B cell (primary cell): ENCODE data around the gene FARP2. TPM values are rescaled to one million over a fixed set of nuclear protein-coding genes. Genes with fewer than 3 reads are reported as not detected.

Experiments used
- ATAC-seq: fragments of 200-7000 bp; cut with Tn5 transposase; one replicate; pipeline ENCODE4 v1.10.0; 2021; ENCODE audit warnings: low read depth, mild to moderate bottlenecking, moderate number of reproducible peaks, moderate library complexity
- CTCF ChIA-PET: fragments of 350-600 bp; sonication (Branson Sonifier 250); formaldehyde crosslinking; loops from one replicate; lab custom pipeline; 2021; ENCODE audit warnings: antibody characterized with exemption, inconsistent platforms; lab: Charles Lee
- POLR2A ChIA-PET: fragments of 350-600 bp; sonication (Branson Sonifier 250); formaldehyde crosslinking; loops from one replicate; lab custom pipeline; 2021; ENCODE audit warnings: antibody characterized with exemption; lab: Charles Lee
- DNase-seq: peaks from one replicate; pipeline ENCODE4 v3.0.0; 2013
- H2AFZ ChIP-seq: 2 replicates; pipeline ENCODE4 v1.6.1; 2012; ENCODE audit warnings: mild to moderate bottlenecking, low read depth, low read length; ENCODE audit not compliant: insufficient read depth, poor library complexity, severe bottlenecking
- H3K27ac ChIP-seq, 2 donors: 1 replicate in 1 of 2; 2 replicates in 1 of 2; pipeline ENCODE4 v1.5.1; 2012 to 2013; ENCODE audit warnings: low read length in 2 of 2, mild to moderate bottlenecking in 2 of 2, moderate library complexity in 1 of 2
- H3K27me3 ChIP-seq, 4 experiments: fragments of 200-600 bp in 1 of 4; sonication (generic) in 1 of 4; replicated peaks in 1 of 4; 1 replicate in 2 of 4; 2 replicates in 2 of 4; pipeline versions ENCODE4 v1.6.1 to v1.7.0; 2013 to 2016; ENCODE audit warnings: low read length in 3 of 4, mild to moderate bottlenecking in 2 of 4, mixed read lengths in 1 of 4, moderate library complexity in 1 of 4; ENCODE audit not compliant: insufficient read depth in 4 of 4, control insufficient read depth in 3 of 4; ENCODE audit errors: control extremely low read depth in 1 of 4
- H3K36me3 ChIP-seq, 2 experiments: replicated peaks in 1 of 2; 1 replicate in 1 of 2; 2 replicates in 1 of 2; pipeline versions ENCODE4 v1.6.1 to v1.7.1; 2013; ENCODE audit warnings: low read length in 1 of 2; ENCODE audit not compliant: insufficient read depth in 2 of 2, control insufficient read depth in 1 of 2; ENCODE audit errors: control extremely low read depth in 1 of 2, extremely low read depth in 1 of 2
- H3K4me1 ChIP-seq, 2 donors: fragments of 200-600 bp in 1 of 2; sonication (generic) in 1 of 2; 1 replicate in 1 of 2; 2 replicates in 1 of 2; pipeline versions ENCODE4 v1.5.1 to v1.6.1; 2013 to 2017; ENCODE audit warnings: low read length in 2 of 2; ENCODE audit not compliant: control insufficient read depth in 2 of 2, insufficient read depth in 2 of 2
- H3K4me2 ChIP-seq: replicated peaks from 2 replicates; pipeline ENCODE3; 2012; ENCODE audit warnings: mild to moderate bottlenecking, low read depth, low read length; ENCODE audit not compliant: poor library complexity, severe bottlenecking
- H3K4me3 ChIP-seq, 5 experiments: fragments of 200-600 bp in 1 of 5; sonication (generic) in 1 of 5; 1 replicate in 3 of 5; 2 replicates in 2 of 5; pipeline versions ENCODE4 v1.5.1 to v1.7.0; 2011 to 2016; ENCODE audit warnings: low read length in 4 of 5, mild to moderate bottlenecking in 4 of 5, low read depth in 2 of 5, control low read depth in 1 of 5, moderate library complexity in 1 of 5; ENCODE audit not compliant: insufficient read depth in 1 of 5; ENCODE audit errors: control extremely low read depth in 1 of 5, extremely low read depth in 1 of 5
- H3K79me2 ChIP-seq: fragments of 200-600 bp; sonication (generic); one replicate; pipeline ENCODE4 v1.6.0; 2016; ENCODE audit warnings: low read length; ENCODE audit not compliant: control insufficient read depth, insufficient read depth
- H3K9ac ChIP-seq: fragments of 200-600 bp; sonication (generic); 2 replicates; pipeline ENCODE4 v1.6.1; 2017; ENCODE audit warnings: mild to moderate bottlenecking, low read length, moderate library complexity
- H3K9me3 ChIP-seq, 3 donors: one replicate each; pipeline versions ENCODE4 v1.6.1 to v1.7.1; 2013; ENCODE audit warnings: low read length in 2 of 3; ENCODE audit not compliant: control insufficient read depth in 2 of 3, insufficient read depth in 1 of 3; ENCODE audit errors: control extremely low read depth in 1 of 3
- H4K20me1 ChIP-seq: 2 replicates; pipeline ENCODE4 v1.6.0; 2012; ENCODE audit warnings: mild to moderate bottlenecking, low read length; ENCODE audit not compliant: insufficient read depth, control insufficient read depth, poor library complexity, severe bottlenecking
- H3K27ac Mint-ChIP-seq: one replicate; pipeline ENCODE4 v1.8.0; 2021; ENCODE audit warnings: mixed read lengths
- H3K27me3 Mint-ChIP-seq: one replicate; pipeline ENCODE4 v1.8.0; 2021; ENCODE audit warnings: mixed read lengths
- H3K4me1 Mint-ChIP-seq: one replicate; pipeline ENCODE4 v1.8.0; 2021; ENCODE audit warnings: mixed read lengths
- H3K4me3 Mint-ChIP-seq: one replicate; pipeline ENCODE4 v1.8.0; 2021; ENCODE audit warnings: mixed read lengths
- H3K9me3 Mint-ChIP-seq: one replicate; pipeline ENCODE4 v1.8.0; 2022; ENCODE audit warnings: mixed read lengths; ENCODE audit not compliant: insufficient read depth
- EZH2 ChIP-seq: IDR thresholded peaks from 2 replicates; pipeline ENCODE4 v1.6.1; 2012; ENCODE audit warnings: borderline replicate concordance, low read depth, mild to moderate bottlenecking, moderate library complexity, low read length; ENCODE audit not compliant: insufficient read depth, poor library complexity, severe bottlenecking
- WGBS: methylation state at CpG from one replicate; pipeline ENCODE4 v1.1.5; 2013; ENCODE audit warnings: missing lambda C conversion rate; ENCODE audit not compliant: insufficient coverage; 5-methylcytosine and 5-hydroxymethylcytosine counted together
- intact Hi-C: fragments of 100-400 bp; cut with micrococcal nuclease; formaldehyde crosslinking; loops from one replicate; pipeline ENCODE4 v1.10.0; 2022
- polyA plus RNA-seq: library from polyadenylated mRNA; depleted of rRNA; stranded (reverse); fragments of >200 nt; gene quantifications from 2 replicates; pipeline ENCODE4 v1.2.3, GENCODE V29; 2012
- total RNA-seq, 2 donors: library from RNA; stranded (reverse); fragments of 120-200 nt in 1 of 2; gene quantifications; 1 replicate in 1 of 2; 2 replicates in 1 of 2; pipeline versions ENCODE4 v1.2.3 to v1.2.4, GENCODE V29; 2013 to 2022
- TF ChIP-seq, protein P1 (sequence below): fragments of 200-600 bp; IDR thresholded peaks from one replicate; pipeline ENCODE4 v1.8.0; 2022; ENCODE audit warnings: antibody characterized with exemption, mild to moderate bottlenecking

The FARP2 gene
- total and polyA plus RNA-seq, 2 donors (not counting 1 experiment from before 2014, with no cell fraction given): 37.1 to 114 TPM

DNA sequence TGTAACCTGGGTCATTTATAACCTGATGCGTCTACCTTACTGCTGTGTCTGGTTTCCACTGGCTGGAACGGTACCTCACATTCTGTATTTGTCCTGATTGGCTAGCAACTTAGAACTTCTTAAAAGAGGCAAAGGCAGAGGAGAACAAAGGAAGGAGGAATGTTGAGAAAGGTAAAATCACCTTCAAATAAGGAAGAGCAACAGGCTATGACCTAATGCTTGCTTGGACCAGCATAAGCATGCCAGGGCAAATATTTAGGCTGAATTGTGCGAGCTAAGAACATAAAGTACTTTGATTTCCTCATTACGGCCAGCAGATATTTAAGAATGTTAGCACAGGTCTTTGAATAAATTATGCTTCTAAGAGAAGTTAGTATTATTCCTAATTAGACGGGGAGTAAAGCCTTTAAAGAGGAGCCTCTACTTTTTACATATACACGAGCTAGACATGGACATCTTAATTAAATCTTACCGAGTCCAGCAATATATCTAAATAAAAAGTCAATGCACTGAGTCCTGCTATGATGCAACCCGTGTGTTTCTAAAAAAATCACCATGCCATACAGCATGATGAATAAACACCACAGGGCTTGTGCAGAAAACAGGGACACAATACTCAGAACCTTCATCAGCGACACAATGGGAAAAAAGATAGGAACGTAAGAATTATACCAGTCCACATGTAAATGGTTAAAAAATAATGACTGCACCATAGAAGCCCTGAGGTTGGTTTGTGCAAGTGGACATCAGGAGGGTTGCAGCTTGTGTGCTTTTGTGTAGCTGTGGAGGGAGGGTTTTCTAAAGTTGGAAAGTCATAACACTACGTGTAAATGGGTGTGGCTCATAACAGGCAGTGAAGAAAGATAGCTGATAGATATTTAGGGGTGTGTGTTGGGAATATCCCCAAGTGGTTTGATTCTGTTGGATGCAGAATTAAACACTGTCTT lies 26.1 kb upstream of the FARP2 start:
- WGBS: 86% methylated on average over 6 of the region's 11 CpGs
- ChIA-PET CTCF (no interaction called here), POLR2A (no interaction called here)
- intact Hi-C loops: no loop called here
- no peak overlapping the region for H3K4me2 ChIP-seq
- H3K36me3 ChIP-seq: peaks cover 11 to 43% of the 10 kb centered on the region in 2 experiments
- H3K9me3 ChIP-seq: no peaks in the 10 kb centered on the region
- no peaks in the 10 kb centered on the region for H3K27me3 Mint-ChIP-seq
- peaks cover 10% of the 10 kb centered on the region for H3K4me1 Mint-ChIP-seq
- H4K20me1 ChIP-seq: peaks cover 43% of the 10 kb centered on the region
- no peak for DNase-seq
- ATAC-seq: no peak
- H3K4me1 ChIP-seq: peaks cover 5 to 6% of the 10 kb centered on the region in 2 donors
- no peak overlapping the region for H3K27ac Mint-ChIP-seq
- TF ChIP-seq, protein P1, sequence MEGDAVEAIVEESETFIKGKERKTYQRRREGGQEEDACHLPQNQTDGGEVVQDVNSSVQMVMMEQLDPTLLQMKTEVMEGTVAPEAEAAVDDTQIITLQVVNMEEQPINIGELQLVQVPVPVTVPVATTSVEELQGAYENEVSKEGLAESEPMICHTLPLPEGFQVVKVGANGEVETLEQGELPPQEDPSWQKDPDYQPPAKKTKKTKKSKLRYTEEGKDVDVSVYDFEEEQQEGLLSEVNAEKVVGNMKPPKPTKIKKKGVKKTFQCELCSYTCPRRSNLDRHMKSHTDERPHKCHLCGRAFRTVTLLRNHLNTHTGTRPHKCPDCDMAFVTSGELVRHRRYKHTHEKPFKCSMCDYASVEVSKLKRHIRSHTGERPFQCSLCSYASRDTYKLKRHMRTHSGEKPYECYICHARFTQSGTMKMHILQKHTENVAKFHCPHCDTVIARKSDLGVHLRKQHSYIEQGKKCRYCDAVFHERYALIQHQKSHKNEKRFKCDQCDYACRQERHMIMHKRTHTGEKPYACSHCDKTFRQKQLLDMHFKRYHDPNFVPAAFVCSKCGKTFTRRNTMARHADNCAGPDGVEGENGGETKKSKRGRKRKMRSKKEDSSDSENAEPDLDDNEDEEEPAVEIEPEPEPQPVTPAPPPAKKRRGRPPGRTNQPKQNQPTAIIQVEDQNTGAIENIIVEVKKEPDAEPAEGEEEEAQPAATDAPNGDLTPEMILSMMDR: no peak
- TF ChIP-seq EZH2: no peak
- H3K9ac ChIP-seq: no peak overlapping the region
- peaks cover 46% of the 10 kb centered on the region for H3K79me2 ChIP-seq
- no peaks in the 10 kb centered on the region for H3K9me3 Mint-ChIP-seq
- no peak overlapping the region for H2AFZ ChIP-seq
- no peak overlapping the region for H3K4me3 ChIP-seq
- H3K27me3 ChIP-seq: no peaks in the 10 kb centered on the region
- no peak overlapping the region for H3K27ac ChIP-seq
- H3K4me3 Mint-ChIP-seq: no peak overlapping the region

GRCh38 chr2:241330616-241330981 lies 25.5 kb upstream of the FARP2 start:
- ChIA-PET CTCF (no interaction called here), POLR2A (no interaction called here)
- no peak overlapping the region for H2AFZ ChIP-seq
- no peak overlapping the region for H3K4me3 Mint-ChIP-seq
- ATAC-seq (no peak), DNase-seq (no peak)
- H3K9me3 ChIP-seq: no peaks in the 10 kb centered on the region
- peaks cover 6% of the 10 kb centered on the region for H3K4me1 Mint-ChIP-seq
- H3K36me3 ChIP-seq: peaks cover 11 to 43% of the 10 kb centered on the region in 2 experiments
- no CpG with 5 or more reads among the region's 4 CpGs for WGBS
- no peak overlapping the region for H3K27ac Mint-ChIP-seq
- peaks cover 37% of the 10 kb centered on the region for H4K20me1 ChIP-seq
- H3K9ac ChIP-seq: no peak overlapping the region
- H3K4me1 ChIP-seq: peaks cover 0 to under 1% of the 10 kb centered on the region in 2 donors
- no peaks in the 10 kb centered on the region for H3K9me3 Mint-ChIP-seq
- H3K27me3 Mint-ChIP-seq: no peaks in the 10 kb centered on the region
- TF ChIP-seq EZH2: no peak
- TF ChIP-seq, protein P1: no peak
- H3K79me2 ChIP-seq: peaks cover 39% of the 10 kb centered on the region
- intact Hi-C loops: no loop called here
- H3K4me2 ChIP-seq: no peak overlapping the region
- no peak overlapping the region for H3K27ac ChIP-seq
- H3K27me3 ChIP-seq: no peaks in the 10 kb centered on the region
- no peak overlapping the region for H3K4me3 ChIP-seq
